Stimulated activated CD4-positive, alpha-beta T cell treated with anti-CD3 and anti-CD28 coated beads, Interleukin-1b, Interleukin-23, amount 100 ng/mL, for 48 hours (primary cell): Measurements from ENCODE around the gene STX16.
A peak's percentile ranks its signal among the peaks of the same experiment; 100 is the strongest.

Source experiments
- DNase-seq: peaks from one replicate; pipeline ENCODE4 v3.0.0-alpha.2; 2020

STX16 gene

DNA sequence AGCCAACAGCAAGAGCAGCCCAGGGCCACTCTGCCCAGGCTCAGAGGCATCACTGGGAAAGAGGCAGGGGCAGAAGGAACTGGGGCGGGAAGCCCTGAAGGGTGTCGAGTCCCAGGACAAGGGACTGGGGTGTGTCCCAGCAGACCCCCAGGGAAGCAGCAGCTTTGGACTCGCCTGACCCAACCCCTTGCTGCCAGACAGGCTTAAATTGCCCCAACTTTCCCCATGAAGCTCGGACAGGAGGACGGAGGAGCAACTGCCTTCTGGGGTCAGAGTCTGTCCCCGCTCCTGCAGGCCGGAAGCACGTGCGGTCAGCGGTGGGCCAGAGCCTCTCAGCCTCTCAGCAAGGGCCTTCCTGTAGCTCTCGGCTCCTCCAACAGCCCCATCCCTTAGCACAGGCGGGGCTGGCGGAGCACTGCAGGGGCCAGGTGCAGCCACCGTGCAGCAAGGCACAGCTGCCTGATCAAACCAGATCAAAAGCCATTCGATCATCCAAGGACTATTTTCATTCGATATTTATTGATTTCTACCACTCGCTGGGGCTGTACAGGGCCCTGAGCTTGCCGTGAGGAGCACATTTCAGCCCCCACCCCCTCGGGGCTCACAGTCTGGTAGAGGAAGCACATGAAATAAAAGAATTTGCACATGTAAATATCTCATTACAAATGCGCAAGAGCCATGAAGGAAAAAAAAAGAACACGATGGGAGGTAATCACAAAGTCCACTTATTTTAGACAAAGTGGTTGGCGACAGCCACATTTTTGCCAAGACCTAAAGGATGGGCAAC, 31.8 kb upstream of the STX16 start:
- no peak for DNase-seq

DNA sequence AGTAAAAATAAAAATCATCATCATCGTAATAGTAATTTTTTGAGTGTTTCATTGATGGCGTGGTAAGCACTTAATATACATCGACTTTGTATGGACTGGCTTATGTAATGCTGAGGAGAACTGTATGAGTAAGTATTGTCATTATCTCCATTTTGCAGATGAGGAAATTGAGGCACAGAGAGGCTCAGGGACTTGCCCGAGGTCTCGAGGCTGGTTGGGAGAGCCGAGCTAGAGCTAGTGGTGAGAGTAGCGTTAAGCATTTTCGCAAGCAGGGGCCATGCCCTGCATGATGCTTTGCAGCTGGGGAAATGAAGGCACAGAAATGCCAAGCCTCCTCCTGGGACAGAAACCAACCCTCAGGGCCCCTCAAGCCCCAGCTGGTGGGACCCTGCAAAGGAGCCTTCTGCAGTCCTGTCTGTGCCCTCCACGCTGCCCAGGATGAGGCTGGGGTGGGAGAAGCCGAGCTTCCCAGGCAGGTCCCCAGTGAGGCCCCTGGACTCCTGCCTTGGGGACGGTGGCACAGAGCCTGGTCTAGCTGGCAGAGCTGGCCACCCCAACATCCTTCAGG, 31.1 kb upstream of the STX16 start:
- DNase-seq, result no peak

DNA sequence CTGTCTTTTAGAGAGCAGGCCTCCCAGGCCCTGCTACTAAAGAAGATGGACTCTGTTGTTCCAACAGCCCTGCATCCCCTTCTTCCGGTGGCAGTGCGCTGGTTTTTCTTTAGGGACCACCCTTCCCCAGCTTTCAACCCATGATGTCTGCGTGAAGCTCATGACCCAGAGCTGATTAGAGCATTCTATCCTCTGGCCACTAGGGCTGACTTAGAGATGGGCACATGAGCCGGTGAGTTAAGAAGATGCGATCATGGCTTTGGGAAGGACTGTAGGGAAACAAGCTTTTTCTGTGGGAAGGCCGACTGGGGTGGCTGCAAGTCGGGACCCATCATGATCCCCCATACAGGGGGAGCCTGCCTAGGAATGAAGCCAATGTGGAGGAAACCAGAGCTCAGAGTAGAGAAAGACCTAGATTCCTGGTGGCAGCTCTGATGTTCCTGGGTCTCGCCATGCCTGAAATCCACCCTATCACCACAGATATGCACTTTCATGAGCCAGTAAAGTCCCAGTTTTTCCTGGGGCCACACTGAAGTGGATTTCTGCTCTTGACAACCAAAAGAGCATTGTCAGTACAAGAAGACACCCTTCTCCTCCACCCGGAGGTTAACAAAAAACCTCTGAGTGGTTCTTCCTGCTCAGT, 29.1 kb upstream of the STX16 start:
- no peak for DNase-seq

DNA sequence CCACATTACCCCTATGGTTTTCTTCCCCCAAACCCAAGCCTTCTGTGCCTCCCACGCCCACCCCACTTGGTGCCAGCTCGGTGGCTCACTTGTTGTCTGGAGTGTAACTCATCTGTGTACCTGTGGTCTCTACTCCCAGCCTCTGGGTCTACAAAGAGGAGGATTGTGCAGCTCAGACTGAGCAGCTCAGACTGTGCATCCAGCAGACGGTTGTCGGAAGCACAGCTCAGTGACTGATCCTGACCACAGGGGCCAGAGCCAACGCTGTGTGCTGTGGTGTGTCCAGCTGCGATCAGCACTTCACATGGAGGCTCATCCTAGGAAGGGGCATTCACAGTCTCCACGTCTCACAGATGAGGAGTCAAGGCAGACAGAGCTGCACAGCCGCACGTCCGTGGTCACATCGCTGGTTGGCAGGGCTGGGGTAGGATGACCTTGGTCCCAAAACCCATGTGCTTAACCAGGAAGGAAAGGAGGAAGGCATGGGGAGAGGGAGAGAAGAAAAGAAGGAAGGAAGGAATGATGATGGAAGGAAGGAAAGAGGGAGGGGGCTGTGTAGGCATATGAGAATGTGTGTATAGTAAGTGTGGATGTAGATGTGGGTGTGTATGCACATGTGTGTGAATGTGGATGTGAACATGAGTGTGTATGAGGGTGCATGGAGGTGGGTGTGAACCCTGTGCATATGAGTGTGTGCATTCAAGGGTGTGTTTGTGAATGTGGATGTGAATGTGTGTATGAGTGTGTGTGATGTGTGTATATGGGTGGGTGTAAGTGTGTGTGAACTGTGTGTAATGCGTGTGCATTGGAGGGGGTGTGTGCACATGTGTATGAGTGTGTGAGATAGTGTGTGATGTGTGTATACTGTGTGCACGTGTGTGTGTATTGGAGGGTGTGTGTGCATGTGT, 28.2 kb upstream of the STX16 start:
- no peak for DNase-seq

DNA sequence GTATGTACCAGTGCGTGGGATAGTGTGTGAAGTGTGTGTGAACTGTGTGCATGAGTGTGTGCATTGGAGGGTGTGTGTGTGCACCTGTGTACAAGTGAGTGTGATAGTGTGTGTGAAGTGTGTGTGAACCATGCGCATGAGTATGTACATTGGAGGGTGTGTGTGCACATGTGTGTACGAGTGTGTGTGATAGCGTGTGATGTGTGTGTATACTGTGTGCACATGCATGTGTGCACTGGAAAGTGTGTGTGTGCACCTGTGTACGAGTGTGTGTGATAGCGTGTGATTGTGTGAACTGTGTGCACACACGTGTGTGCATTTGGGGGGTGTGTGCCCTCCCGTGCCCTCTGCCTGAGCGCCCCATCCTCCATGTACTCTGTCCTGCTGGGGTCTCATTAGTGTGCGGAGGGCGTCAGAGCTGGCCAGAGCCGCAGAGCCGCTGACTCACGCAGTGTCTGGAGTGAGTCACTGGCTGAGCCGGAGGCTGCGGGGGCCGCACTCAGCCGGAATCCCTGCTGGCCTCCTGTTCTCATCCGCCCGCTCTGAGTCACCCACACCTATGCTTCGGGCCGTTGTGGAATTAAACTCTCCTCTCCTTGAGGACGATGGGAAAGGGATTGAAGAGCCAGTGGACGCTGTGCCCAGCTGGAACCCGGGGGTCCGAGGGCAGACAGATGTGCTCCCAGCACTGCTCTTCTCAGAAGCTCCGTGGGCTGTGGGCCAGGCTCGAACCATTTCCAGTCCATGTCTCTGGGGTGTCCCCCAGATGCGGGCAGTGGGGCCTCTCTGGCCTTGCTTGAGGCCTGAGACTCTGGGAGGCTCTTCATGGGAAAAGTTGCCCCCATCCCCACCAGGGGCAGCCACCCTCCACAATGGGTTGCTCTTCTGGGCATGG, 27.3 kb upstream of the STX16 start:
- DNase-seq, result no peak

DNA sequence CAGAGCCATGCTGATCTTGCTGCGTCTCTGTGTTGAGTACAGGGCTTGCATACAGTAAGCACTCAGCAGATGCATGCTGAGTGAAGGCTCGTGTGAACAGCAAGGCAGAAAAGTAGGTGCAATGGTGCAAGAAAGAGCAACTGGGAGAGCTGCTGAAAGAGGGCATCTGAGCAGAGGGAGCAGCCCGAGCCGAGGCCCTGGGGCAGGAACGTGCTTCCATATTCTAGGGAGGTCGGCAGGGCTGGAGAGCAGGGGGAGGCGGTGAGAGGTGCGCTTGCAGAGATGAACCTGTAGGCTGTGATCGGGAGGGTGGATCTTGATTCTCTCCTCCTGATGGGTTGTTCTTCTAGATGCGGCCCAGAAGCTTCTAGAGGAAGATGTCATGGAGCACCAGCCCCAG, 26.4 kb upstream of the STX16 start:
- DNase-seq, result no peak

DNA sequence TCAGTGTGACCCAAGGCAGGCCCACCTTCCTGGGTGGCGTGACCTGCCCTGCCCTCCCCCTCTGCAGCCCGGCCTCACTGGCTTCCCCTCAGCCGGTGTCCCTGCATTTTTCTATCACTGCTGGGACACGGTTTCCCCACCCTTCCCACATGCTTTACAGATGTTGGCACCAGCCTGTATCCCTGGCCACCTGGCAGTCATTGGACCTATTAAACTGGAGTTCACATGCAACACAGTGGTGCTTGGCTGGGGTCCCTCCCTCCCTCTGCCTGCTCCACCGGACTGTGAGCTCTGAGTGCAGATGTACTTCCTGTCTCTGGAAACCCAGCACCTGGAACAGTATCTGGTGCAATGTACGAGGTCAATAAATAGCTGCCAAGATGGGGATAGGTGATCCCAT, 25.5 kb upstream of the STX16 start:
- DNase-seq, result no peak

DNA sequence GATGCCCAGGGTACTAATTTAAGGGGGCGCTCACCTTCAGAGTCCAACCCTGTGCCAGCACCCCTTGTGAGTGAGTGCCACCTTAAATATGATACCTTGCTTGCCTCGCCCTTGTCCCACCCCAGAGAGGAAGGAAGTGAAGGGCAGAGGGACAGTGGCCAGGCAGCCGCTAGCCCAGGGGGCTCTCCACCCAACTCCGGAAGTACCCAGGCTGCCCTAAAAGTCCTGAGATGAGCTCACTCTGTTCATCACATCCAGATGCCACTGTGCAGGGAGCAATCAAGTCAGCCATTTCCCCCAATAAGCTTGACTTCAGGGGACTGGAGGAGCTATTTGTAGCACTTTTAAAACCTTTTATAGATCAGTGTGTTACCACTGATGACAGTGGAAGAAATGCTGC, 25.0 kb upstream of the STX16 start:
- DNase-seq, result no peak

DNA sequence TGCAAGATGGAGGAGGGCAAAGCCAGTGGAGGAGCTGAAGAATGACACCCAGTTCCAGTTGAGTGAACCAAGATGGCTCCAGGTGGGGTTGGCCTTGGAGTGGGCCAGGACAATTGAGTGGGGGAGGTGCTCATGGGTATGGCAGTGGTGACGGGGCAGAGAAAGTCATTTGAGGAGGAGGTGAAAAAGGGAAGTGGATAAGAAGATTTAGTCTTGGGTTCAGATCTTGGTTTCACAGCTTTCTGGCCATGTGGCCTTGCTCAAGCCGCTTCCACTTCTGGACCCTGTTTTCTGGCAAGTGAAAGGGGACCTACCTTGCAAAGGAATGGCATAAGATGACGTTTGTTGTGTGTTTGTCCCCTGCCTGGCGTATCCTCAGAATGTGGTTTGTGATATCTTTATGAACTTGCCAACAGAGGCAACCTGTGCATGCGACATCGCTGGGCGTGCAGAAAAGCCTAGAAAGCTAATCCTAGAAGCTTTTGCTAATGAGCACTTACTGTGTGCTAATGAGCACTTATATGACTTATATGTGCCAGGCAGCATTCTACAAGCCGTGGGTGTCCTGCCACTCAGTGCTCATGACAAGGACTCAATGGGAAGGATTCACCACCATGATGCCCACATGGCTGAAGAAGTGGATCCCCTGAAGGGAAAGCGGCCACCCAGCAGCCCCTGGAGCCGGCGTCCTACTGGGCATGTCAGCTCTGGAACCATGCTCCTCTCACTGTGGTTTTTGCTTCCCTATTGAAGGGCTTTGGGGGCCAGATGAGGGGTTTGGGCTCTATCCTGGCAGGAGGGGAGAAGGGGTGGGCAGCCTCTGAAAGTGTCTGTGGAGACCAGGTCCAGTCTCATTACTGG, 23.6 kb upstream of the STX16 start:
- DNase-seq, result no peak

DNA sequence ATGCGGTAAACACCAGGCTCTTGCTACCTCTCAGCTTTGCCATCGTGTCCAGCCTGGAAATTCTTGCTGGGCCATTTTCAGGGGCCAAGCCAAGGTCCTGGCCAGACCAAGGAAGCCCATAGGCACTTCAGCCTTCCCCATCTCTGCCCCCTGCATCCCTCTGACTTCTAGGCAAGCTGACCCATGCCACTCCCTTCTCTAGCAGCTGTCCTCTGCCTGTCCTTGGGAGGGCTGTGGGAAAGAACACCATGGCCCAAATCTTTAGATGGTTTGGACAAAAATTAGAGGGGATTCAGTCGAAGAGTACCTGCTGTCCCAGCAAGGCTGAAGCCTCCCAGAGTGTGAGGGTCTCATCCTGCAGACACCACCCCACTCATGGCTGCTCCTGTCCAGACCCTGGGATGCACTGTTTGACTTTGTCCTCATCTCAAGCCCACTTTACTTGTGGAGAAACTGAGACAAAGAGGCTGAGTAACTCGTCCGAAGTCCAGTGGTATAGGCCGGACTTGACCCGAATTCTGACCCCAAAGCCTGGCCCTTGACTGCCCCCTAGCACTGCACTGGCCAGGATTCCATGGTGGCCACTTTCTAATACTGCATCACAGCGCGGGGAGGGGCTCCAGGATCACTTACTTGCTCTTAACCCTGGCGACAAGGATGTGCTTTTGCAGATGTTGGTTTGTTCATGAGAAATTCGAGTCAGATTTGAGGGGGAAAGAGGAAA, 22.4 kb upstream of the STX16 start:
- DNase-seq, result no peak

DNA sequence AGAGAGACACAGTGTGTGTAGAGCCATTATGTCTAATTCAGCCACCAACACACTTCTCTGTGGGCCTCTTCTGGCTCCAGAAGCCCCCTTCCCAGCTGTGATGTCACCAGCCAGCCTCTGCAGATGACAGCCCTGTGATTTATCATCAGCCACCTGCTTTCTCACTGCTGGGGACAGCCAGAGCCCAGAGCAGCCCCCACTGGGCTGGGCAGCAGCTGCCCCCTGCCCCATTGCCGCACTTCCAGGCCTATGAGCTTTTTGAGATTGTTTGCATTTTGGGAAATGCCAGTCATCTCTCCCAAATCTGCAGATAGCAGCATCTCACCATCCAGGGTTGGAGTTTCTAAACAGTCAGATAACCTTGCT, 21.9 kb upstream of the STX16 start:
- DNase-seq, result no peak

DNA sequence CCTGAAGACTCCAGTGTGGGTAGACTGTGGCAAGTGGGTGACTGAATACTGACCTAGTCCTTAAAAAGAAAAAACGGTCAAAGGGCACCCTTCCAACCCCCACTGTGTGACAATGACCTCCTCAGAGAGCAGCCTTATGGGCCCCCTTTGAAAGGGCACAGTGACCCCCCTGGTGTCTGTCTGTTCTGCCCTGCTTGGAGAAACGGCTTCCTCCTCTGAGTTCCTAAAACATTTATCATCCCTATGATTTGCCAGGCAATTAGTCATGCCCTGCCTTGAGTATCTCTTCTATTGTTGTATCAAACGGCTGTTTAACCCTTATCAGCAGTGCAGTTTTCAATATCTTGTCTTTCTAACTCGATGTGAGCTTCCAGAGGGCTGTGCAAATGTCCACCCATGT, 21.0 kb upstream of the STX16 start:
- DNase-seq, result no peak

DNA sequence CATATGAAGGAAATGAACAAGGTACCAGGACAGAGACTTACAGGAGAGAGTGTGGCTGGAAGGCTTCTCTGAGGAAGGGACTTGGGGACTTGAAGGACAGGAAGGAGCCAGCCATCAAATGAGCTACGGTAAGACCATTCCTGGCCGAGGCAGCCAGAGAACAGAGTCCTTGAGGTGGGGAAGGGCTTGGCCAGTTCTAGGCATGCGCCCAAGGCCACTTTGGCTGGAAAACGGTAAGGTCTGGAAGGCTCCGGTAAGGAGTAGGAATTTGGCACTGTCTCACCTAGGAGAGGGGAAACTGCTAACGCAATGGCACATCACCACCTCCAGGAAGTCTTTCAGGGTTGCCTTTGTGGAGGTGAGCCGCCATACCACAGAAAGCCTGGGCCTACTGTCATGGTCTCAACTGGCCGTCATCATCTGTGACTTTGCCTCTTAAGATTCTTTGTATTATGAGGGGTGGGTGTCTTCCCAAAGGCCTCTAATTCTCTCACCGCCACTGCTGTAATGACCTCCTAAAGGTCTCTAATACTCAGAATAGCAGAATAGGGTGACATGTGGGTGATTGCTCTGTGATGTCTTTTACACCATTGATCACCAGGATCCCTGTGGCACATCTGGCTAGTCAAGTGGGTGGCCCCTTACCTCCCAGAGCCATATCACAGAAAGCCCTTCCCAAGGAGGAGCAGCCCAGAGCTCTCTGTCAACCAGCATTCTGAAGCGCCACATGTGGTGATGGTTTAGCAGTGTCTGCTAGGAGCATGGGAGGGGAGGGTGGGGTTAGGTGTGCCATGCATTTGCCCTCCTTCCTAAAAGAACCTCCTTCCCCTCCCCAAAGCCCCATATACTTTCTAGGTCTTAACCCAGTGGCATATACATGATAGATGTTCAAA, 17.7 kb upstream of the STX16 start:
- DNase-seq, result no peak

DNA sequence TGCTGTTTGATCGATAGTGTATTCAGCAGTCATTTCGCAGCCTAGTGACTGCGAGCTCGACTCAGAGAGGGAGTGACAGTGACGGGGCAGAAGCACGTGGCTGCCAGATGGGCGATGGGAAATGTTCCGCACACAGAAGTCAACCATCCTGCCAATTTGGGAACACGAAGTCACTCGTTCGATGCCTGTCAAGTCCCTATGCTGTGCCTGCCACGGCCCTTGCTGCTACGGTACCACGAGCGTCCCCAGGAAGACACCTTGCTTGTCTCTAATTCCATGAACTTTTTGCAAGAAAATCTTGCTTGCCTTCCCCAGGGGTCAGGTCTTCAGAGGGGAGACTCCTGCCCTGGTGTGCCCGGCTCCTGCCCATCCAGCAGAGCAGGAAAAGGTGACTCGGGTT, 17.0 kb upstream of the STX16 start:
- no peak for DNase-seq

DNA sequence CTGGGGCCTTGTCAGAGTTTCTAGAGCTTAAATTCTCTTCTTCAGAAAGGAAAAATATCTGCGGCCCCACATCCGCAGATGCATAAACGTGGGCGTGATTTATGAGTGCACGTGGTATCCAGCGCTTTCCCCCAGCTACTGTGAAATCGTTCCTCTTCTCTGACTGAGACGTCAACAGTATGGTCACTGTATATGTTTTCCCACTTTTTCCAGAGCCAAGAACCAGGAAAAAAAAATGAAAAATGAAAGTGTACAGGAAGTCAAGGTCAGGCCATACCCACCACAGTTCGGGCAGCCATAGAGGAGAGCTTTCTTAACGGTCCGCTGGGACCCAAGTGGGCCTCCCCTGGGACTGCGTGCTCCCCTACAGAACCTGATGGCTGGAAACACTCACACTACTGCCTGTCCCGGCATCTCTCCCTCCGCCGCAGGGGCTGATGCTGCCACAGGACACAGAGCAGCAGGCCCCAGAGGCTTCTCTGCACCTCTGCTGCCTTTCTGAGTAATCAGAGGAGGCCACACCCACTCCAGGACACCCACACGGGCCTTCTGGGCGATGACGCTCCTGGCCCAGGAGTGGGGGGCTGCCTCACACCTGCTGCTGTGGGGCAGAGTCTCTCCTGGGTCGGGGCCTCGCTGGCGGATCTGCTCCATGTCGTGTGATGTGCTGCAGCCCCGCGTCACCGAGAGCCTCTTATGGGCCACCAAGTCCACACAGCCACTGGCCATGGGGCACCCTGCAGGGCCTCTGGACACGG, 16.4 kb upstream of the STX16 start:
- DNase-seq, result peak; percentile 51

DNA sequence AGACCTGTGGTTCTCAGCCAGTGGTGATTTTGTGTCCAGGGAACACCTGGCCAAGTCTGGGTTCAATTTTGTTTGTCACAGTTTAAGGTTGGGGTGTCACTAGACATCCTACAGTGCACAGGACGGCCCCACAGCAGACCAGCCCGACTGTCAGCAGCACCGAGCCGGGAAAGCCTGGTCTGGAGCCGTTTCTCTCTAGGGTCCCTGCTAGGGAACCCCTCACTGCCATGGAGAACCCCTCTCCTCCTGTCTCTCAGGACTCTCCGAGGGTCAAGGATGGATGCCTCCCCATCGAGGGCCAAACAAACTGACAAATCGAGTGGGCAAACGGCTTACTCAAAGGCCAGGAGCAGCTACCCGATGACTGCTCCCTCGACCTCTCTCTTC, 15.8 kb upstream of the STX16 start:
- DNase-seq, result no peak

DNA sequence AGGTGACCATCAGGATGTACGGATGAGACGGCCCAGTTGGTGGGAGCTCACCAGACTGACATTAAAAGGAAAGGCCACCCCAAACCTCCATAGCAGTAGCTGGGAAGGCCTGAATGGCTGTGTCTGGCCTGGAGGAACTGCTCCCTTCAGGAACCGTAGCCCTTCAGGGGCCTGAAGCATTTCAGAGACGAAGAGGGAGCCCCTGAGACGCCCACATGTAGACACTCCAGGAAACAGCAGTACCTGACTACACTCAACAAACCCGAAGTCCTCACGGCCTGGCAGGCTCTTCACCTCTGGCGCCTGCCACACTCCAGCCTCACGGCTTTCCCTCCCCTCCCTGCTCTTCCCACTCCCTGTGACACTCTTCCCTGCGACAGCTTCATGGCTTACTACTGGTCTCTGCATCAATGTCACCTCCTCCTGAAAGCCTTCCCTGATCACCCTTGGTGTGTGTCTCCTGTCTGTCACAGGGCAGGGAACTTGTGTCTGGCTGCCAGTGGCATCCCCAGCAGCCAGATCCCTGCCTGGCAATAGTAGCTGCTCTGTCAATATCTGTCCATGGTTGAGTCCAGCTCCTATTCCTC, 14.6 kb upstream of the STX16 start:
- no peak for DNase-seq

DNA sequence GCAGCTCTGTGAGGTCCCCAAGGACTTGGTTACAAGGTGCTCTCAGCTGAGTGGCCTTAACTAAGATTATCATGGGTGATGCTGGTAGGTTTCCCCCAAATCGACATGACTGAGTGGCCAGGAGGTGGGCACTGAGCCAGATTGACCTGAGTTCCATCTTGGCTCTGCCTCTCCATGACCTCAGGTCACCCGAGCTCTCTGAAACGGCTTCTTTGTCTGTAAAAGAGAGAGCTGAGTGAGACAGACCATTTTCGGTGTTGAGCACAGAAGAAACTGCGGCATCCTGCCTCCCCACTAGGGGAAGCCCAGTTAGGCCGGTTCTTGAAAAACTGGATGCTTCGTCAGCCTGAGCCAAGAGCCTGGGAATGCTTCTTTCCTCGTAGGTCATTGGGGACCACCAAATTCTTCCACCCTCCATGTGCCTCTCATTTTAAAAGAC, 14.1 kb upstream of the STX16 start:
- DNase-seq, result no peak
